GM21737 (cell line): Measurements from ENCODE around the gene ACTR1A.
A peak's percentile ranks its signal among the peaks of the same experiment; 100 is the strongest.
"Not testable (repeated sequence)": the region's sequence is repeated elsewhere in the genome, so short reads cannot be mapped to it uniquely, and the experiment has no call there.

Experiments used
- ATAC-seq: cut with Tn5 transposase; IDR thresholded peaks from one replicate; pipeline ENCODE4 v1.9.1; 2021; ENCODE audit warnings: mild to moderate bottlenecking, moderate library complexity; ENCODE audit not compliant: unreplicated experiment

The ACTR1A gene

DNA sequence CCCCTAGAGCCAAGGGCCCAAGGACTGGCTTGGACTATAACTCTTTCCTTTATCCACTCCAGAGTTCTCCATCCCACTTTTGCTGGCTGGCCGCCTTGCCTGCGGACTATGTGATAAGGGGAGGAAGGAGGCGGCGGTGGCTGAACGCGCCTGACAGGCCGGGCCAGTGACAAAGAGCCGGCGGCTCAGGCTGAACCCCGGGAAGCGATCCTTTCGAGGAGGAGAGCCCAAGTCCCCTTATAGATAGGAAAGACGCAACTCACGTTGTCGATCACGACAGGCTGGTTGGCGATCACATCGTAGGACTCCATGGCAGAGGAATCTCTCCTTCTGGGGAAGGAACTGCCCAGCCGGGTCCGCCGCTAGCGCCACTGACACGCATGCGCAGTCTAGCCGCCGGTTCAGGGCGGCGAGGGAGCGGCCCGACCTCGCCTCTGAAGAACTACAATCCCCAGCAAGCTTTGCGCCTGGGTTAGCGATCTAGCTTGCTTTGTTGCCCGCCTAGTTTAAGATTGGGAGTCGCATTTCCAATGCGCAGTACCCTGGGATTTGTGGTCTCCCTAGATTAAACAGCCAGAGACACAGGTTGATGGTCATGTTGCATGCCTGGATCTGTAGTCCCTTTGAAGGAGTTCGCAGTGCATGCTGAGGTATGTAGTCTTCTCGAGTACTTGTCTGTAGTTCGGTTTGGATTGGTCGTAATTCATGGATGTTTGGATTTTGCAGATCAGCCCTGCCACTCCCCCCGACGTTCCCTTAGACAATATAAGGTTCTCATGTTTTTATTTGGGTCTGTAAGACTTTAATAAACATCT, at the start of gene ACTR1A:
ACTR1A (minus strand) TSS at position 376 of the 815 bp plus-strand sequence; CDS start at position 311, 65 bp downstream.
- ATAC-seq, result peak; percentile 46

DNA sequence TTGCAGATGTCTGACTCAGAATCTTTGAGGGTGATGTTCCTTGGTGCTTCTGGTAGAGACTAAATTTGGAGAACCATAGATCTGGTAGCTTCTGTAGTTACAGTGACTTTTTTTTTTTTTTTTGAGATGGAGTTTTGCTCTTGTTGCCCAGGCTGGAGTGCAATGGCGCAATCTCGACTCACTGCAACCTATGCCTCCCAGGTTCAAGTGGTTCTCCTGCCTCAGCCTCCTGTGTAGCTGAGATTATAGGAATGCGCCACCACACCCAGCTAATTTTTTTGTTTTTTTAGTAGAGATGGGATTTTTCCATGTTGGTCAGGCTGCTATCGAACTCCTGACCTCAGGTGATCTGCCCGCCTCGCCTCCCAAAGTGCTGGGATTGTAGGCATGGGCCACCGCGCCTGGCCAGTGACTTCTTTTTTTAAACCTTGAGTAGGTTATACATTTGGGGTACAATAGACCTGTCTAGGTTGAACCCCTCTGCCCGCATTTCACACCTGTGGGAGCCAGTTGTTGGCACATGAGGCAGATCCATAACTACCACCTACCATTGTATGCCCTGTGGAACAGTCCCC, 48.2 kb upstream of the ACTR1A start:
- no peak for ATAC-seq

DNA sequence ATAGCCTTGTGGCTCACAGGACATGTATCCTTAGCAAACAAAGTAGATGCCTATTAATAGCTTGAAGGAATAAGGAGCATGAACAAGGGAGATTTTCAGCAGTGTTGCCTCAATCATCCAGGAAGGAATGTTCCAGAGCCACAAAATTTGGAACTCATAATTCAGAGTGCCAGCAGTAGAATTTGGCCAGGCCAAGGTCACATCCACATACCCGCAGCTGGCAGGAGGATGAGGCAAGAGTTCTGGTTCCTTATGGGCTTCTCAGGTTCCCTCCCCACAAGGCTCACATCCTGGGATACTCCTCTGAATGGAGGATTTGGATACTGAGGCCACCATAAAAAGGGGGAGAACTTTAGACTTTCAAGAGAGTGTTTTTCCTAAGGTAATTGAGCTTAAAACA, 47.0 kb upstream of the ACTR1A start:
- no peak for ATAC-seq

DNA sequence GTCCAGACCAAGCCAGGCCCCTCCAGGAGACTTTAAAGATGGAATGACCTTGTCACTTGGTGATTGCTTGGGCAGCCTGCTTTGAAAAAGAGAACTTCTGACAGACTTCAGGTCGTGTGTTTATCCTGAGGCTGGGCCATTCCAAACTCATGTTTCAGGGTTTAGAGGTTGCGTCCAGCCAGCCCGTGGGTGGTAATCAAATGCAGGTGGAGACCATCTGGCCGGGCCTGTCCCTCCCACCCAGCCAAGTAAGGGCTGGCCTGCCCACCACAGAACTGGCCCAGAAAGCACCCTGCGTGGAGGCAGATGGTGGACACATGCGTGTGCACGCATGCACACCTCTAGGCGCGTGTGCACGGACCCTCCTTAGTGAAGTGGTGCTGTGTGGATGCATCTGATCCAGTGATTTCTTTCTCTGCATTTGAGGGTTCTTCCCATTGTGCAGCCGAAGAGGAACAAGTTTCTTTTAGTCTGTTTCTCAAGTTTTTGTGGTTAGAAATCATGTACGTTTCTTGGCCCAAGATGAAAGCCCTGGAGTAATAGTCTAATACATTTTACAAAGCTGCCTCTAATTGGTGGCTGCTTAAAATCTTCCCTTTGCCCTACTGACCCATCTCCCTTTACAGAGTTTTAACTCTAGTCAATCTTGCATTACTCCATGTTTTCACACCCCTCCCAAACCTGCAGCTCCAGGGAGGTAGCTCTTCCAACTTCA, 44.3 kb upstream of the ACTR1A start:
- no peak for ATAC-seq

DNA sequence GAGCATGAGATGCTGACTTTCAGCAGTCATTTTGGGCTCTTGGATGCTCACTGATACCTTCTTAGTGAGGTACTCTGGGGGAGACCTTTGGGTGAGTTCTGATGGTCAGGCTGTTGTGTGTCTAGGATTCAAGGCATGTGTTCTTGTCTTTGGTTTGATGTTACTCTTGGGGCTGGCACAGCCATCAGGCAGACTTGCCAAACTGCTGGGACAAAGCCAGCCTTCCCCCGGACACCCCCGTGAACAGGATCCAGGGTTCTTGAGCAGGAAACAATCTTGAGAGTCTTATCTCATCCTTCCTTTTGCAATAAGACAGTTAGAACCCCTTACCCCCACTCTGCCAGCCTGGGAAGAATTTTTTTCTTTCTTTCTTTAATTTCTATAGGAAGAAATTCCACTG, 43.5 kb upstream of the ACTR1A start:
- no peak for ATAC-seq

DNA sequence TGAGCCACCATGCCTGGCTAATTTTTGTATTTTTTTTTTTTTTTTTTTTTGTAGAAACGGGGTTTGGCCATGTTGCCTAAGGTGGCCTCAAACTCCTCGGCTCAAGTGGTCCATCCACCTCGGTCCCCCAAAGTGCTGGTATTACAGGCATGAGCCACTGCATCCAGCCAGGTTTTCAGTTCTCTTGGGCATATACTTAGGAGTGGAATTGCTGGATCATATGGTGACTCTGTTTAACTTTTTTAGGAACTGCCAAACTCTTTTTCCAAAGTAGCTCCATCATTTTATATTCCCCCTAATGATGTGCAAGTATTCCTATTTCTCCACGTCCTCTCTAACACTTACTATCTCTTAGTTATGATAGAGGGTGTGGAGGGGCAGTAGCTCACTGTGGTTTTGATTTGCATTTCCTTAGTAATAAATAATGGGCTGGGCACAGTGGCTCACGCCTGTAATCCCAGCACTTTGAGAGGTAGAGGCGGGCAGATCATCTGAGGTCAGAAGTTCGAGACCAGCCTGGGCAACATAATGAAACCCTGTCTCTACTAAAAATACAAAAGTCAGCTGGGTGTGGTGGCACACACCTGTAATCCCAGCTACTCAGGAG, 42.9 kb upstream of the ACTR1A start:
- ATAC-seq, result no peak

DNA sequence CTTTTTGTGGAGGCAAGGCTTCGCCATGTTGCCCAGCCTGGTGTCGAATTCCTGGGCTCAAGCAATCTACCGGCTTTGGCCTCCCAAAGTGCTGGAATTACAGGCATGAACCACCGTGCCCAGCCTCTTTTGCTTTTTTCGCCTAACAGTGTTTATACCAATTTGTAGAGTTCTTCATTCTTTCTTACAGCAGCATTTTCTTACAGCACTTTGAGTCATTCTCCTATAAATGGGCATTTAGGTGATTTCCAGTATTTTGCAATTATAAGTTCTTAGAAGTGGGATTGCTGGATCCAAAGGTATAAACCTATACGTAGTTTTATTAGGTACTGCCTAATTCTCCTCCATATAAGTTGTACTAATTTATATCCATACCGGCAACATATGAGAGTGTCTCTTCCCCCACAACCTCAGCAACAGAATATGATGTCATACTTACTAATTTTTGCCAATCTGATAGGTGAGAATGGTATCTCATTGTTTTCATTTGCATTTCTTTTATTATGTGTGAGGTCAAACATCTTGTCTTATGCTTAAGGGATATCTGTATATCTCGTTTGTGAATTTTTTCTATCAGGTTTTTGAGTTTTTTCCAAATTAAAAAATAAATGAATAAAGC, 40.4 kb upstream of the ACTR1A start:
- no peak for ATAC-seq

DNA sequence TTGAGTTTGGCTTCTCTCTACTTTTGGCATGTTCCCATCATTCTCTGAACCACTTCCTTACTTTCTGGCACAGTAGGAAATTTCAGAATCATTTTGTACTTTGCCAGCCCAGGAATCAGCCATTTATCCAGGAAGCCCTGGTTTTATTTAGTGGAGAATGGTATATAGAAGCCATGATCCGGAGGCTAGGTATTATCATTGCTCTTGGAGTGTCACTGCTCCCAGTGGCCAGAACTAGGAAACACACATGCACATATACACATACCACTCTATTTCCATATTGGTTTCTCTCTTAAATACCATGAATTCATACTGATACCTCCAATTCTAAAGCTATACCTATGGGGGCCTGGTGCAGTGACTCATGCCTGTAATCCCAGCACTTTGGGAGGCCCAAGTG, 37.5 kb upstream of the ACTR1A start:
- ATAC-seq, result no peak

DNA sequence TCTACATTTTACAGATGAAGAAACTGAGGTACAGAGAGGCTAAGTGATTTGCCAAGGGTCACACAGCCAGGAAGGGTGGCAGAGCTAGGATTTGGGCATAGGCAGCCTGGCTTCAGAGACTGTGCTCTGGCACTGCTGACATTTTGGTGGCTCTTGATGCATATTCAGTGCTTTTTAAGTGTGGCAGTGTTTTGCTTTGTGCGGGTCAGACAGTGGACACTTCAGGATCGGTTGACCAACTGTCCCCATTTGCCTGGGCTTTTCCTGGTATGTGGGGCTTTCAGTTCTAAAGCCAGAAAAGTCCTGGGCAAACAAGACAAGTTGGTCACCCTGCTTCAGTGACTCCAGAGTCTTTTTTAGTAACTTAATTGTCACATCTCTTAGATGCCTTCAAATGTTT, 36.3 kb upstream of the ACTR1A start:
- ATAC-seq, result no peak

DNA sequence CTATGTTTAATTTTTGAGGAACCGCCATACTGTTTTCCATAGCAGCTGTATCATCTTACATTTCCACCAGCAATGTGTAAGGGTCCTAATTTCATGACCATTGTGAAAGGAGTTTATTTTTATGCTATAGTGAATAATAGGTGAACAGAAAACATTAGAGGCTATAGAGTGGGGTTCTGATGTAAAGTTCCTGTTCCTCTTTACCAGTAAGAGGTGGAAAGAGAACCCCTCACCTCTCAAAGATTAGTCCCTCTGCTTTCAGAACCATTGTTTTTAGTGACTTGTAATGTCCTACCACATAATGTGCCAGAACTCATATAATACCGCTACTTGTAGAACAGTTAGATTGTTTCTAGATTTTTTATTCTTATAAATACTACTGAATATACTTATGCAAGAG, 35.4 kb upstream of the ACTR1A start:
- no peak for ATAC-seq

DNA sequence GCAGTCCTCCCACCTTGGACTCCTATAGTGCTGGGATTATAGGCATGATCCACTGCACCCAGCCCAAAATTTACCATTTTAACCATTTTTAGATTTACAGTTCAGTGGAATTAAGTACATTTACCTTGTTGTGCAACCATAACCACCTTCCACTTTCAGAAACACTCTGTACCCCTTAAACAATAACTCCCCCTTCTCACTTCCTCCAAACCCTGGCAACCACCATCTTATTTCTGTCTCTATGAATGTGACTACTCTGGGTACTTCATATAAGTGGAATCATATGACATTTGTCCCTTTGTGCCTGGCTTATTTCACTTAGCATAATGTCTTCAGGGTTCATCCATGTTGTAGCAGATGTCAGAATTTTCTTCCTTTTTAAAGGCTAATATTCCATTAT, 34.9 kb upstream of the ACTR1A start:
- no peak for ATAC-seq

DNA sequence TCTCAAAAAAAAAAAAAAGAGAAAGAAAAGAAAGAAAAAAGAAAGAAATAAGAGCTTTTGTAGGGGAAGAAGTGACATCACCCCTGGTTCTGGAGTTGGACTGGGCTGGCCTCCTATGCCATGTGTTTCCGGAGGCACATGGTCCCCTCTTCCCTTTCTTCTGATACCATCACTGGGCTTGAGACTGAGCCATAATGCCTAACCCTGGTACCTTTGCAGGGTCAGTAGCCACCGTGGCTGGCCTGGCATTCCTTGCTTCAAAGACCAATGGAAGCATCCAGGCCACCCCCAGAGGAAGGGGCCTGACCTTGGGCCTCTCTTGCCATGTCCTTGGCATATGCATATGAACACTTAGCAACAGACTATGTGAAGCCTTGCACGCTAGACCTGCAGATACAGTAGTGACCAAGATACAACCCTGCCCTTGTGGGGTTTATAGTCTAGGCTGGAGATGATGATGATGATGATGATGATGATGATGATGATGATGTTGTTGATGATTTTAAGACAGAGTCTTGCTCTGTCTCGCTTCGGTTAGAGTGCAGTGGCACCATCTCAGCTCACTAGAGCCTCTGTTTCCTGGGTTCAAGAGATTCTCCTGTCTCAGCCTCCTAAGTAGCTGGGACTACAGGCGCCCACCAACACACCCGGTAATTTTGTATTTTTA, 33.1 kb upstream of the ACTR1A start:
- no peak for ATAC-seq

DNA sequence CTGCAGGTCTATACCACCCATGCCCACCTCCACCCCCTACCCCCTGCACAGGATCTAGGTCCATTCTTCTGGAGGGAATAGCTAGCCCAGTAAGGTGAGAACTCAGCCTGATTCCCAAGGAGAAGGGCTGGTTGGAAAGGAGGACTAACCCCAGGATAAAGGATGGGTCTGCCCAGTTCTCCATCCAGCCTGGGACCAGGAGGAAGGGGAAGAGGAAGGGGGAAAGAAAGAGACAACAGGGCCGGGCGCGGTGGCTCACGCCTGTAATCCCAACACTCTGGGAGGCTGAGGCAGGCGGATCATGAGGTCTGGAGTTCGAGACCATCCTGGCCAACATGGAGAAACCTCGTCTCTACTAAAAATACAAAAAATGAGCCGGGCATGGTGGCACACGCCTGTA, 32.5 kb upstream of the ACTR1A start:
- not testable (repeated sequence) for ATAC-seq

DNA sequence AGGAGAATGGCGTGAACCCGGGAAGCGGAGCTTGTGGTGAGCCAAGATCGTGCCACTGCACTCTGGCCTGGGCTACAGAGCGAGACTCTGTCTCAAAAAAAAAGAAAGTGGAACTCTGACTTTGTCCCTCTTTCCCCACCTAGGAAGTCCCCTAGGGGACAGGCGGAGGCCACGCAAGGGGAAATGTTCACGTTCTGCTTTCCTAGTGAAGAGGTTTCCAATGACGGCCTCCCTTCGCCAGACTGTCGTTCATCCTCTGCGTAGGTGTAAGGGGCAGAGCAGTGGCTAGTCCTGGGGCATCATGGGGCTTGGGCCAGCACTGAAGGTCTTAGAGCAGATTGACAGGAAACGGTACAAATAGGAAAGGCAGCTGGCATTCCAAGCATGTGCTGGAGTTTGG, 31.8 kb upstream of the ACTR1A start:
- ATAC-seq, result no peak

DNA sequence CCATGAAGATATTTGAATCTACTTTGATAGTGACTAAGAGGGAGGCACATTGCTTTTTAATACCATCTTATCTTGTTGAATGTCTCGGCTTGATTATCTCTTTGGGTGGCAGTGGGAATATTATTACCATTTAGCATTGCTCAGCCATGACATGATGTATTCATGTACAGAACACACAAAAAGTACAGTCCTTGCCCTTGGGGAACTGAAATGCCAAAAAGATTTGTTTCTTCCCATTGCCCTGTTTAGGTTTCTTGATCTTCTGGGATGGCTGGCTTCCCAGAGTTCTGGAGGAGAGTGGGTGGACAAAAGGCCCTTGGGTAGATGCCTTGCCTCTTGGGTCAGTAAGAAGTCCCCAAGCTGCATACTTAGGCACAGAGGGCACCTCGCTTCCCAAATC, 25.0 kb upstream of the ACTR1A start:
- no peak for ATAC-seq

DNA sequence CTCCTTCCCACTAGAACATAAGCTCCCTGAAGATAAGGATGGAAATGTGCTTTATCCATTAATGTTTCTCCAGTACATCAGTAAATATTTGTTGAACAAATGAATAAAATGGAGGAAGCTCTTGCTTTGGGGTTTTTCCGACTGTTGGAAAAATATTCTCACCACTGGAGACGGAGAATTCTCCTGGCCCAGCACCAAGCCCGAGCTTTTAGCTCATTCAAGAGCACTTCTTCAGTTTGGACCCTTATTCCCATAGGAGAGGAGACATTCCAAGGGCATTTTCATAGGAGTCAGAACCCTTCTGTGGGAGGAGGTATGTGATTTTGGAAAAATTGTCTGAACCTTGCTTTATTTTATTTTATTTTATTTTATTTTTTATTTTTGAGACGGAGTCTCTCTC, 22.2 kb upstream of the ACTR1A start:
- no peak for ATAC-seq

DNA sequence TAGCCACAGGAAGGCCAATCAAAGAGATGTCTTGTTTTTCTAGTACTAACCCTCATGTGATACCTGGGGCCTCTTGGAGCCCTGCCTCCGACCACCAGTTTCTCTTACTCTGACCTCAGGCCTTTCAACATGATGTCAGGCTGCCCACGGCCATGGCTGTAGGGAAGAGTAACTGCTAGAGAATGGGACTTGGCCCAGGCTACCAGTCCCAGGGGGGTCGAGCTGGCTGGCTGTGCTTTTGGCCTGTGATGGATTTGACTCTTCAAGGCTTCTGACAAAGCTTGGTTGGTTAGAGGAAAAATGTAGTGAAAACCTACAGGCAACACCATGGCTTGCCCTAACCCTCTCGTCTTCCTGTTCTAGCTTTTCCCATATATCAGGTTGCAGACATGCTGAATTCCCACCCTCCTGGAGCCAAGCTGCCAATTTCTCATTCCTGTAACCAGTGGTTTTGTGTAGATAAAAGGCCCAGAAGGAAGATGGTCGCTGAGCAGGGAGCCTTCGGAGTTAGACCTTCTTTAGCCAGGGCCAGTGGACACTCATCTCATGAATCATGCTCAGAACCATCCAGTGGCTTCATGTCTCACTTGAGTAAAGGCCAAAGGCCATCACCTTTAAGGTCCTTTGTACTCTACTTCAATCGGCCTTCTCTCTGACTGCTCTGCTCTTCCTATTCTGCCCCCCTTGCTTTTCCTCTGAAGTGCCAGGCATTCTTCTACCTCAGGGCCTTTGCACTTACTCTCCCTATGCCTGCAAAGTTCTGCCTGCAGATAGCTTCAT, 20.9 kb upstream of the ACTR1A start:
- no peak for ATAC-seq

DNA sequence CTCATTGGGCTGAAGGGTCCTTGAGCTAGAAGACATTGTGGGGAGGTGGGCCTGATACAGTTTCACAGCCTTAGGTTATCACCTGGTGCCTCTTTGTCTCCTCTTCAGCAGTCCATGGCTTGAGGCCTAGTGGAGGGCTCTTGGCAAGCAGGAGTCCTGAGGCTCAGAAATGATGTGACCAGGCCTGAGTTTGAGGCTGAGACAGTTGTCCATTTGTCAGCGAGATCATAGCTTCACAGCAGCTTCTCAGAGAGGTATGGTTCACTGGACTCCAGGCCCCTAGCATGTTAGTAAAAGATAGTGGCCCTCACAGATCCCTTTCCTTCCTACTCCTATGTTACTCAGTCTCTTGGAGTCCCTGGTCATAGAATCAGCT, 20.4 kb upstream of the ACTR1A start:
- ATAC-seq, result no peak

DNA sequence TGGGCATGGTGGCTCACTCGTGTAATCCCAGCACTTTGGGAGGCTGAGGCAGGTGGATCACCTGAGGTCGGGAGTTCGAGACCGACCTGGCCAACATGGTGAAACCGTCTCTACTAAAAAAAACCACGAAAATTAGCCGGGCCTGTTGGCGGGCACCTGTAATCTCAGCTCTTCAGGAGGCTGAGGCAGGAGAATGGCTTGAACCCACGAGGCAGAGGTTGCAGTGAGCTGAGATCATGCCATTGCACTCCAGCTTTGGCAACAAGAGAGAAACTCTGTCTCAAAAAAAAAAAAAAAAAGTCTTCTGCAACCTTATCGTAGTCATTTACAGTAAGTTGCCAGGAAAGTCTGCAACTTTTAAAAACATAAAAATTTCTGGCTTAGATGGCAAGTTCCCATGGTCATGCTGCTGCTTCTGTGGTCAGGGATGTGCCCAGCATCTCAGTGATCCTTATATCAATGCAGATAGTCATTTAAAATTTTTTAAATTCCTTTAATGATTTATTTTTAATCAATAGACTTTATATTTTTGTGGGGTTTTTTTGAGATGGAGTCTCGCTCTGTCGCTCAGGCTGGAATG, 16.8 kb upstream of the ACTR1A start:
- no peak for ATAC-seq

DNA sequence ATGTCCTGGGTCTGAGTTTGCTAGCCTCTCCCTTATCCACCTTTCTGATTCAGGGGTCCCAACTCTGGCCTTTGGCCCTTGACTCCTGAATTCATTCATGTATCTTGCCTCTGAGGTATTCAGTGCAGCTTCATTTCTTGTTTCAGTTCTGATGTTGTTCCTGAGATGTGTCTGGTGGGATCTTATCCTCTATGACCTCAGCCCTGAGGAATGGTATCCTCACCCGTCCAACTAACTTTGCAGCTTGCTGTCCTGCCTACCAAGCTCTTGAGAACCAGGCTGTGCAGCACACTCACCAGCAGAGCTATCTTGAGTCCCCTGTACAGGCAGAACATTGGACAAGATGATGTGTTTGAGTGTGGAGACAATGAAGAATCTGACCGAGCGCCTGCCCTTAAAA, 15.0 kb upstream of the ACTR1A start:
- ATAC-seq, result no peak
